NT2/D1 (cell line): Measurements from ENCODE around the gene LARGE1.

Experiments used
- DNase-seq: peaks from one replicate; pipeline ENCODE4 v3.0.0-alpha.2; 2011; ENCODE audit warnings: low read depth, low spot score
- H3K27me3 ChIP-seq: 2 replicates; pipeline ENCODE4 v1.6.0; 2011; ENCODE audit warnings: mild to moderate bottlenecking; ENCODE audit not compliant: insufficient read length, insufficient read depth
- H3K36me3 ChIP-seq: 2 replicates; pipeline ENCODE4 v1.6.1; 2011; ENCODE audit warnings: mild to moderate bottlenecking, low read length, mixed read lengths; ENCODE audit not compliant: insufficient read depth, insufficient read length
- H3K4me1 ChIP-seq: 2 replicates; pipeline ENCODE4 v1.5.1; 2011; ENCODE audit not compliant: insufficient read depth, insufficient read length
- H3K4me3 ChIP-seq: 2 replicates; pipeline ENCODE4 v1.5.1; 2011; ENCODE audit warnings: low read depth; ENCODE audit not compliant: insufficient read length
- H3K9ac ChIP-seq: 2 replicates; pipeline ENCODE4 v1.6.0; 2011; ENCODE audit warnings: low read depth; ENCODE audit not compliant: insufficient read length
- H3K9me3 ChIP-seq: 2 replicates; pipeline ENCODE4 v1.5.1; 2011; ENCODE audit warnings: mild to moderate bottlenecking, low read length; ENCODE audit not compliant: insufficient read depth
- SUZ12 ChIP-seq: IDR thresholded peaks from 2 replicates; pipeline ENCODE4 v1.6.1; 2011; ENCODE audit not compliant: insufficient read length, insufficient read depth; ENCODE audit errors: extremely low read depth
- YY1 ChIP-seq: IDR thresholded peaks from 2 replicates; pipeline ENCODE4 v1.6.1; 2011; ENCODE audit not compliant: insufficient read length, insufficient read depth
- ZNF274 ChIP-seq: IDR thresholded peaks from 2 replicates; pipeline ENCODE4 v1.6.1; 2011; ENCODE audit warnings: mild to moderate bottlenecking, low read depth, low read length

The LARGE1 gene

GRCh38 chr22:33544707-33545106 is 375.6 kb downstream of the LARGE1 start:
- Histone ChIP-seq H3K9me3 (no peaks in the 10 kb centered on the region), H3K4me3 (no peak overlapping the region), H3K9ac (no peak overlapping the region), H3K27me3 (no peaks in the 10 kb centered on the region), H3K36me3 (no peaks in the 10 kb centered on the region), H3K4me1 (no peaks in the 10 kb centered on the region)
- TF ChIP-seq YY1 (no peak), SUZ12 (no peak), ZNF274 (no peak)
- DNase-seq = no peak

- TF ChIP-seq SUZ12 (no peak), ZNF274 (no peak), YY1 (no peak)
These were observed 377.6 kb downstream of the LARGE1 start for GRCh38 chr22:33542722-33543121.

GRCh38 chr22:33542153-33542552 is 378.1 kb downstream of the LARGE1 start:
- Histone ChIP-seq H3K9ac (no peak overlapping the region), H3K36me3 (no peaks in the 10 kb centered on the region), H3K4me3 (no peak overlapping the region), H3K27me3 (no peaks in the 10 kb centered on the region), H3K4me1 (no peaks in the 10 kb centered on the region), H3K9me3 (no peaks in the 10 kb centered on the region)
- no peak for DNase-seq
- TF ChIP-seq ZNF274 (no peak), SUZ12 (no peak), YY1 (no peak)

More at GRCh38 chr22:33542722-33543121, 377.6 kb downstream of the LARGE1 start:
- no peaks in the 10 kb centered on the region for H3K27me3 ChIP-seq
- no peaks in the 10 kb centered on the region for H3K36me3 ChIP-seq
- no peaks in the 10 kb centered on the region for H3K9me3 ChIP-seq
- DNase-seq = no peak
- no peak overlapping the region for H3K4me3 ChIP-seq
- no peaks in the 10 kb centered on the region for H3K4me1 ChIP-seq
- H3K9ac ChIP-seq = no peak overlapping the region

- DNase-seq = no peak
- no peak overlapping the region for H3K4me3 ChIP-seq
- no peak for TF ChIP-seq YY1
- TF ChIP-seq SUZ12 = no peak
- TF ChIP-seq ZNF274 = no peak
- no peaks in the 10 kb centered on the region for H3K4me1 ChIP-seq
- no peaks in the 10 kb centered on the region for H3K27me3 ChIP-seq
- H3K36me3 ChIP-seq = no peaks in the 10 kb centered on the region
- no peaks in the 10 kb centered on the region for H3K9me3 ChIP-seq
- no peak overlapping the region for H3K9ac ChIP-seq
These were observed 380.1 kb downstream of the LARGE1 start for GRCh38 chr22:33539902-33540751.

- H3K4me1 ChIP-seq = no peaks in the 10 kb centered on the region
- no peak overlapping the region for H3K4me3 ChIP-seq
- no peaks in the 10 kb centered on the region for H3K9me3 ChIP-seq
- DNase-seq = no peak
- H3K27me3 ChIP-seq = no peaks in the 10 kb centered on the region
- no peaks in the 10 kb centered on the region for H3K36me3 ChIP-seq
- no peak overlapping the region for H3K9ac ChIP-seq
- no peak for TF ChIP-seq ZNF274
- TF ChIP-seq SUZ12 = no peak
- no peak for TF ChIP-seq YY1
These were observed 380.9 kb downstream of the LARGE1 start for GRCh38 chr22:33539202-33539901.

GRCh38 chr22:33538277-33538885 is 381.9 kb downstream of the LARGE1 start:
- H3K4me3 ChIP-seq = no peak overlapping the region
- no peak overlapping the region for H3K9ac ChIP-seq
- H3K4me1 ChIP-seq = no peaks in the 10 kb centered on the region
- H3K27me3 ChIP-seq = no peaks in the 10 kb centered on the region
- TF ChIP-seq SUZ12 = no peak
- no peak for TF ChIP-seq ZNF274
- no peak for TF ChIP-seq YY1
- no peaks in the 10 kb centered on the region for H3K9me3 ChIP-seq
- no peak for DNase-seq
- H3K36me3 ChIP-seq = no peaks in the 10 kb centered on the region

- Histone ChIP-seq H3K9ac (no peak overlapping the region), H3K9me3 (no peaks in the 10 kb centered on the region), H3K4me1 (no peaks in the 10 kb centered on the region), H3K36me3 (no peaks in the 10 kb centered on the region), H3K4me3 (no peak overlapping the region), H3K27me3 (no peaks in the 10 kb centered on the region)
- no peak for TF ChIP-seq ZNF274
- TF ChIP-seq SUZ12 = no peak
- no peak for TF ChIP-seq YY1
- DNase-seq = no peak
These were observed 383.2 kb downstream of the LARGE1 start for GRCh38 chr22:33537059-33537458.
